H1 (cell line): ENCODE measurements around the gene C1orf116. TPM values are rescaled to one million over a fixed set of nuclear protein-coding genes. Genes with fewer than 3 reads are reported as not detected.

Experiments
- CTCF ChIA-PET: fragments of 300-600 bp; sonication (Branson Sonifier 250); formaldehyde crosslinking; loops from one replicate; lab custom pipeline; 2021; ENCODE audit not compliant: partially characterized antibody; lab: Charles Lee
- POLR2A ChIA-PET: fragments of 300-600 bp; sonication (Branson Sonifier 250); formaldehyde crosslinking; loops from one replicate; lab custom pipeline; 2021; ENCODE audit warnings: inconsistent platforms; ENCODE audit not compliant: partially characterized antibody; lab: Charles Lee
- DNase-seq, 2 experiments: peaks; one replicate each; pipeline versions ENCODE4 v3.0.0 to v3.0.0-alpha.2; 2010 to 2022; ENCODE audit warnings: low spot score in 2 of 2, low read depth in 1 of 2, mixed read lengths in 1 of 2
- FAIRE-seq: peaks from 2 replicates; lab custom pipeline; 2011; peaks lifted over from hg19 to GRCh38; lab: Jason Lieb, UNC
- H2AFZ ChIP-seq: 2 replicates; pipeline ENCODE4 v1.8.1; 2012; ENCODE audit warnings: low read length, inconsistent platforms
- H2AK5ac ChIP-seq: 2 replicates; pipeline ENCODE4 v1.6.1; 2013; ENCODE audit warnings: low read depth, low read length
- H2BK120ac ChIP-seq: replicated peaks from 2 replicates; pipeline ENCODE3; 2013; ENCODE audit warnings: low read depth, low read length, inconsistent platforms
- H2BK12ac ChIP-seq: 2 replicates; pipeline ENCODE4 v1.6.1; 2013; ENCODE audit warnings: low read depth, low read length
- H2BK15ac ChIP-seq: 2 replicates; pipeline ENCODE4 v1.6.1; 2013; ENCODE audit warnings: low read length
- H2BK20ac ChIP-seq: 2 replicates; pipeline ENCODE4 v1.6.1; 2013; ENCODE audit warnings: low read length
- H2BK5ac ChIP-seq: 2 replicates; pipeline ENCODE4 v1.6.1; 2013; ENCODE audit warnings: low read depth, low read length
- H3K14ac ChIP-seq: 2 replicates; pipeline ENCODE4 v1.6.1; 2013; ENCODE audit warnings: inconsistent platforms; ENCODE audit not compliant: insufficient read length
- H3K18ac ChIP-seq: 2 replicates; pipeline ENCODE4 v1.6.1; 2013; ENCODE audit warnings: low read length; ENCODE audit errors: extremely low read depth
- H3K23ac ChIP-seq: 2 replicates; pipeline ENCODE4 v1.6.1; 2013; ENCODE audit warnings: inconsistent platforms; ENCODE audit not compliant: insufficient read length
- H3K23me2 ChIP-seq: 2 replicates; pipeline ENCODE4 v1.6.1; 2013; ENCODE audit warnings: low read depth, low read length
- H3K27ac ChIP-seq: 2 replicates; pipeline ENCODE4 v1.6.1; 2011; ENCODE audit warnings: low read depth, low read length, inconsistent platforms
- H3K27me3 ChIP-seq, 4 experiments: replicated peaks in 1 of 4; 1 replicate in 1 of 4; 2 replicates in 3 of 4; pipeline versions ENCODE4 v1.6.1 to v1.8.1; 2011 to 2013; ENCODE audit warnings: low read length in 3 of 4, mild to moderate bottlenecking in 3 of 4, inconsistent platforms in 2 of 4, mixed read lengths in 2 of 4, moderate library complexity in 1 of 4; ENCODE audit not compliant: control insufficient read depth in 3 of 4, insufficient read depth in 3 of 4; ENCODE audit errors: extremely low read depth in 1 of 4
- H3K36me3 ChIP-seq, 4 experiments: 2 replicates each; pipeline versions ENCODE4 v1.6.1 to v1.8.1; 2011 to 2013; ENCODE audit warnings: mild to moderate bottlenecking in 4 of 4, low read length in 3 of 4, moderate library complexity in 2 of 4, control low read depth in 1 of 4, inconsistent platforms in 1 of 4; ENCODE audit not compliant: insufficient read depth in 4 of 4, control insufficient read depth in 2 of 4
- H3K4ac ChIP-seq: replicated peaks from 2 replicates; pipeline ENCODE3; 2013; ENCODE audit warnings: low read length, low read depth, mixed read lengths, inconsistent platforms; ENCODE audit not compliant: insufficient read length
- H3K4me1 ChIP-seq, 4 experiments: replicated peaks in 1 of 4; 1 replicate in 1 of 4; 2 replicates in 3 of 4; pipeline versions ENCODE4 v1.6.1 to v1.8.1; 2011 to 2013; ENCODE audit warnings: low read length in 3 of 4, inconsistent platforms in 2 of 4, mixed read lengths in 1 of 4; ENCODE audit not compliant: insufficient read depth in 4 of 4, control insufficient read depth in 3 of 4
- H3K4me2 ChIP-seq, 2 experiments: 2 replicates each; pipeline versions ENCODE4 v1.6.1 to v1.8.1; 2011 to 2013; ENCODE audit warnings: low read depth in 2 of 2, low read length in 2 of 2, control low read depth in 1 of 2, inconsistent platforms in 1 of 2, mild to moderate bottlenecking in 1 of 2; ENCODE audit not compliant: insufficient read depth in 1 of 2
- H3K4me3 ChIP-seq, 4 experiments: fragments of 200-600, 300-600 bp in 1 of 4; sonication (generic), shearing (Covaris generic), sonication (Bioruptor Twin) in 1 of 4; 2 replicates each; pipeline versions ENCODE4 v1.5.1 to v1.8.1; 2011 to 2016; ENCODE audit warnings: low read length in 4 of 4, low read depth in 3 of 4, control low read depth in 2 of 4, inconsistent platforms in 2 of 4, mild to moderate bottlenecking in 2 of 4, mixed read lengths in 1 of 4, moderate library complexity in 1 of 4; ENCODE audit not compliant: insufficient read depth in 2 of 4; ENCODE audit errors: extremely low read depth in 1 of 4
- H3K56ac ChIP-seq: replicated peaks from 2 replicates; pipeline ENCODE3; 2013; ENCODE audit warnings: low read depth, mild to moderate bottlenecking, mixed read lengths, low read length, inconsistent platforms; ENCODE audit not compliant: insufficient read length
- H3K79me1 ChIP-seq: 2 replicates; pipeline ENCODE4 v1.6.1; 2013; ENCODE audit warnings: low read depth, low read length, control low read depth
- H3K79me2 ChIP-seq, 2 experiments: 2 replicates each; pipeline versions ENCODE4 v1.6.1 to v1.8.1; 2012 to 2013; ENCODE audit warnings: low read length in 2 of 2, mild to moderate bottlenecking in 2 of 2, inconsistent platforms in 1 of 2; ENCODE audit not compliant: insufficient read depth in 2 of 2, control insufficient read depth in 1 of 2
- H3K9ac ChIP-seq, 4 experiments: replicated peaks in 1 of 4; 1 replicate in 1 of 4; 2 replicates in 3 of 4; pipeline versions ENCODE4 v1.6.1 to v1.8.1; 2011 to 2013; ENCODE audit warnings: low read depth in 3 of 4, low read length in 3 of 4, control low read depth in 2 of 4, mild to moderate bottlenecking in 2 of 4, moderate library complexity in 2 of 4, inconsistent platforms in 1 of 4; ENCODE audit errors: extremely low read depth in 1 of 4
- H3K9me3 ChIP-seq, 2 experiments: 2 replicates each; pipeline versions ENCODE4 v1.6.1 to v1.8.1; 2012 to 2013; ENCODE audit warnings: mild to moderate bottlenecking in 2 of 2, moderate library complexity in 2 of 2, control low read depth in 1 of 2, inconsistent platforms in 1 of 2, low read depth in 1 of 2, low read length in 1 of 2, mixed read lengths in 1 of 2; ENCODE audit not compliant: insufficient read depth in 2 of 2
- H4K20me1 ChIP-seq, 2 experiments: replicated peaks in 1 of 2; 2 replicates each; pipeline versions ENCODE3 to v1.8.1; 2011 to 2013; ENCODE audit warnings: inconsistent platforms in 2 of 2, low read length in 2 of 2, mild to moderate bottlenecking in 1 of 2; ENCODE audit not compliant: insufficient read depth in 2 of 2, control insufficient read depth in 1 of 2
- H4K5ac ChIP-seq: 2 replicates; pipeline ENCODE4 v1.6.1; 2013; ENCODE audit warnings: low read length, low read depth, mixed read lengths, inconsistent platforms; ENCODE audit not compliant: insufficient read length
- H4K8ac ChIP-seq: 2 replicates; pipeline ENCODE4 v1.8.0; 2013; ENCODE audit warnings: mild to moderate bottlenecking, moderate library complexity, low read length, inconsistent platforms; ENCODE audit not compliant: insufficient read depth; ENCODE audit errors: extremely low read depth
- H4K91ac ChIP-seq: replicated peaks from 2 replicates; pipeline ENCODE3; 2013; ENCODE audit warnings: low read length, mixed read lengths, inconsistent platforms; ENCODE audit not compliant: insufficient read length
- ATF2 ChIP-seq: IDR thresholded peaks from 2 replicates; pipeline ENCODE4 v1.6.1; 2012; ENCODE audit warnings: low read length, inconsistent platforms
- BACH1 ChIP-seq: IDR thresholded peaks from 2 replicates; pipeline ENCODE4 v1.6.1; 2012; ENCODE audit warnings: low read length, improper control_type of control experiment
- BCL11A ChIP-seq, 2 experiments: IDR thresholded peaks; one replicate each; pipeline ENCODE4 v1.6.1; 2011; ENCODE audit warnings: low read depth in 2 of 2, low read length in 2 of 2, mild to moderate bottlenecking in 2 of 2
- CHD1 ChIP-seq: IDR thresholded peaks from 2 replicates; pipeline ENCODE4 v1.6.1; 2012; ENCODE audit warnings: low read depth, low read length, improper control_type of control experiment
- GABPA ChIP-seq: IDR thresholded peaks from 2 replicates; pipeline ENCODE4 v1.6.1; 2011; ENCODE audit warnings: mild to moderate bottlenecking, low read length, moderate library complexity, borderline replicate concordance; ENCODE audit not compliant: insufficient read depth
- GTF2F1 ChIP-seq: IDR thresholded peaks from 2 replicates; pipeline ENCODE4 v1.6.1; 2012; ENCODE audit warnings: low read depth, low read length, improper control_type of control experiment, borderline replicate concordance
- POU5F1 ChIP-seq: IDR thresholded peaks from 2 replicates; pipeline ENCODE4 v1.6.1; 2011; ENCODE audit warnings: low read depth, mild to moderate bottlenecking, low read length, moderate library complexity
- TAF1 ChIP-seq: IDR thresholded peaks from 2 replicates; pipeline ENCODE4 v1.6.1; 2011; ENCODE audit warnings: mild to moderate bottlenecking, low read depth, low read length
- TBP ChIP-seq: IDR thresholded peaks from 2 replicates; pipeline ENCODE4 v1.6.1; 2011; ENCODE audit warnings: low read depth, low read length, improper control_type of control experiment
- ZNF274 ChIP-seq: IDR thresholded peaks from 2 replicates; pipeline ENCODE4 v1.7.0; 2012; ENCODE audit warnings: low read length, borderline replicate concordance; ENCODE audit errors: extremely low read depth
- WGBS, 2 experiments: shearing (Covaris generic) in 1 of 2; methylation state at CpG; one replicate each; pipeline versions ENCODE4 v1.1.6 to v1.1.7; 2013 to 2015; ENCODE audit warnings: low lambda C conversion rate in 2 of 2, mixed read lengths in 2 of 2, inconsistent platforms in 1 of 2, low coverage in 1 of 2, missing lambda C conversion rate in 1 of 2; ENCODE audit not compliant: insufficient replicate concordance in 2 of 2, insufficient coverage in 1 of 2, insufficient read length in 1 of 2; ENCODE audit errors: extremely low coverage in 1 of 2, missing lambda C conversion rate in 1 of 2; 5-methylcytosine and 5-hydroxymethylcytosine counted together
- polyA plus RNA-seq, 7 experiments: library from polyadenylated mRNA; depleted of rRNA in 3 of 7; stranded (reverse) in 5 of 7; unstranded in 2 of 7; fragments of >200 nt in 5 of 7; fragments of 200-250 nt in 2 of 7; gene quantifications; 1 replicate in 5 of 7; 2 replicates in 1 of 7; 4 replicates in 1 of 7; pipeline versions ENCODE4 v1.2.1 to v1.2.3, GENCODE V29; 2011 to 2013; ENCODE audit warnings: missing spikeins in 2 of 7, mixed read lengths in 2 of 7
- total RNA-seq: library from RNA; stranded (reverse); fragmentation: NEBNext Ultra II Directional; extraction: Animal tissue kit (Norgen Biotek cat#: 25700); gene quantifications from 2 replicates; pipeline ENCODE4 v1.2.1, GENCODE V29; 2021

Gene C1orf116
- total and polyA plus RNA-seq, 2 of the 8 experiments (the other 6 are each of a cell fraction or from before 2014, with no cell fraction given), result 2.2 to 3.9 TPM

GRCh38 chr1:206969090-206969489 lies 63.5 kb downstream of the C1orf116 start:
- H3K18ac ChIP-seq, result no peak overlapping the region
- no peak overlapping the region for H3K9ac ChIP-seq
- H2AFZ ChIP-seq, result no peak overlapping the region
- H2BK15ac ChIP-seq, result no peak overlapping the region
- no peak overlapping the region for H2BK20ac ChIP-seq
- H3K4me3 ChIP-seq, result no peak overlapping the region
- no peak overlapping the region for H3K23ac ChIP-seq
- ChIA-PET CTCF (interaction anchor here (0.6 to 6.3 kb wide), 5 partner anchors 12 to 243 kb away, joined by 3 to 81 read pairs (median 5); no protein-coding TSS in a partner anchor), POLR2A (no interaction called here)
- no peak overlapping the region for H4K91ac ChIP-seq
- WGBS, 2 experiments, result 92% methylated on average over 5 of the region's 5 CpGs; no CpG with 5 or more reads in 1 of the 2 experiments
- H3K14ac ChIP-seq, result no peak overlapping the region
- H3K23me2 ChIP-seq, result no peaks in the 10 kb centered on the region
- H3K9me3 ChIP-seq, result no peaks in the 10 kb centered on the region
- FAIRE-seq (no peak), DNase-seq (no peak)
- H2BK5ac ChIP-seq, result no peak overlapping the region
- no peaks in the 10 kb centered on the region for H3K79me1 ChIP-seq
- no peaks in the 10 kb centered on the region for H3K27me3 ChIP-seq
- no peak overlapping the region for H4K5ac ChIP-seq
- H2AK5ac ChIP-seq, result no peak overlapping the region
- H3K4ac ChIP-seq, result no peak overlapping the region
- TF ChIP-seq GTF2F1 (no peak), CHD1 (no peak), ATF2 (no peak), POU5F1 (no peak), TAF1 (no peak), GABPA (no peak), TBP (no peak), BACH1 (no peak), ZNF274 (no peak), BCL11A (IDR thresholded peaks at IDR 0.05; ENCODE audit: low read depth in 2 of 2, low read length in 2 of 2) (no peak)
- H4K20me1 ChIP-seq, result no peaks in the 10 kb centered on the region
- no peaks in the 10 kb centered on the region for H3K79me2 ChIP-seq
- H3K27ac ChIP-seq, result no peak overlapping the region
- H3K56ac ChIP-seq, result no peak overlapping the region
- no peak overlapping the region for H2BK120ac ChIP-seq
- no peak overlapping the region; the same call in 1 of the 2 replicates for H4K8ac ChIP-seq
- no peaks in the 10 kb centered on the region for H3K4me1 ChIP-seq
- no peaks in the 10 kb centered on the region for H3K36me3 ChIP-seq
- no peak overlapping the region for H2BK12ac ChIP-seq
- no peak overlapping the region for H3K4me2 ChIP-seq
